Neuronal stem cell (in vitro differentiated cells): ENCODE measurements around the gene PCDH1.

Experiments used
- DNase-seq: peaks from one replicate; pipeline ENCODE4 v3.0.0-alpha.2; 2013; ENCODE audit warnings: low spot score
- H2AFZ ChIP-seq: one replicate; pipeline ENCODE4 v1.6.1; 2013; ENCODE audit warnings: mild to moderate bottlenecking, low read length, inconsistent platforms
- H2AK5ac ChIP-seq: 2 replicates; pipeline ENCODE4 v1.6.1; 2013; ENCODE audit warnings: low read depth, mild to moderate bottlenecking, inconsistent platforms, low read length, moderate library complexity, mixed read lengths
- H2BK120ac ChIP-seq: 2 replicates; pipeline ENCODE4 v1.6.1; 2013; ENCODE audit warnings: low read depth, mild to moderate bottlenecking, inconsistent platforms, low read length, moderate library complexity, mixed read lengths
- H2BK12ac ChIP-seq: one replicate; pipeline ENCODE4 v1.6.1; 2013; ENCODE audit warnings: low read length, inconsistent platforms
- H2BK15ac ChIP-seq: 2 replicates; pipeline ENCODE4 v1.6.1; 2013; ENCODE audit warnings: mild to moderate bottlenecking, low read length, inconsistent platforms, mixed read lengths
- H2BK5ac ChIP-seq: one replicate; pipeline ENCODE4 v1.6.1; 2013; ENCODE audit warnings: inconsistent platforms, mild to moderate bottlenecking, low read length, moderate library complexity
- H3K14ac ChIP-seq: one replicate; pipeline ENCODE4 v1.6.1; 2013; ENCODE audit warnings: low read length, inconsistent platforms
- H3K18ac ChIP-seq: 2 replicates; pipeline ENCODE4 v1.6.1; 2013; ENCODE audit warnings: low read length, inconsistent platforms
- H3K23ac ChIP-seq: 2 replicates; pipeline ENCODE4 v1.6.1; 2013; ENCODE audit warnings: low read depth, mild to moderate bottlenecking, mixed read lengths, low read length, inconsistent platforms; ENCODE audit not compliant: poor library complexity
- H3K27ac ChIP-seq: replicated peaks from 3 replicates; pipeline ENCODE4 v1.5.1; 2013; ENCODE audit warnings: low read length, inconsistent platforms
- H3K27me3 ChIP-seq, 3 experiments: 2 replicates each; pipeline ENCODE4 v1.6.1; 2013; ENCODE audit warnings: low read length in 3 of 3, mild to moderate bottlenecking in 2 of 3, inconsistent platforms in 1 of 3, low read depth in 1 of 3, mixed read lengths in 1 of 3, moderate library complexity in 1 of 3; ENCODE audit not compliant: control insufficient read depth in 3 of 3, insufficient read depth in 3 of 3
- H3K36me3 ChIP-seq, 2 donors: replicated peaks in 1 of 2; 2 replicates each; pipeline ENCODE4 v1.6.1; 2013; ENCODE audit warnings: low read length in 2 of 2; ENCODE audit not compliant: control insufficient read depth in 2 of 2, insufficient read depth in 2 of 2
- H3K4ac ChIP-seq: 2 replicates; pipeline ENCODE4 v1.6.1; 2013; ENCODE audit warnings: inconsistent platforms, mild to moderate bottlenecking, low read length, moderate library complexity
- H3K4me1 ChIP-seq, 2 donors: 1 replicate in 1 of 2; 2 replicates in 1 of 2; pipeline ENCODE4 v1.6.1; 2013; ENCODE audit warnings: low read length in 2 of 2, low read depth in 1 of 2; ENCODE audit not compliant: control insufficient read depth in 2 of 2, insufficient read depth in 1 of 2
- H3K4me2 ChIP-seq: one replicate; pipeline ENCODE4 v1.6.1; 2013; ENCODE audit warnings: mild to moderate bottlenecking, low read length, inconsistent platforms; ENCODE audit not compliant: insufficient read depth, poor library complexity, severe bottlenecking
- H3K4me3 ChIP-seq, 2 donors: 2 replicates each; pipeline ENCODE4 v1.5.1; 2013; ENCODE audit warnings: low read length in 2 of 2, mild to moderate bottlenecking in 2 of 2, inconsistent platforms in 1 of 2, moderate library complexity in 1 of 2
- H3K79me1 ChIP-seq: one replicate; pipeline ENCODE4 v1.6.1; 2013; ENCODE audit warnings: low read depth, mild to moderate bottlenecking, inconsistent platforms, low read length, moderate library complexity
- H3K9ac ChIP-seq: one replicate; pipeline ENCODE4 v1.6.1; 2013; ENCODE audit warnings: mild to moderate bottlenecking, low read depth, low read length, inconsistent platforms; ENCODE audit not compliant: poor library complexity
- H3K9me3 ChIP-seq, 2 donors: replicated peaks in 1 of 2; 2 replicates each; pipeline versions ENCODE3 to v1.6.1; 2013; ENCODE audit warnings: low read length in 2 of 2, mild to moderate bottlenecking in 2 of 2, inconsistent platforms in 1 of 2, low read depth in 1 of 2, mixed read lengths in 1 of 2, moderate library complexity in 1 of 2; ENCODE audit not compliant: control insufficient read depth in 2 of 2, insufficient read depth in 1 of 2
- H4K8ac ChIP-seq: one replicate; pipeline ENCODE4 v1.6.1; 2013; ENCODE audit warnings: low read depth, mild to moderate bottlenecking, inconsistent platforms, low read length, moderate library complexity
- H4K91ac ChIP-seq: one replicate; pipeline ENCODE4 v1.6.1; 2013; ENCODE audit warnings: low read length, low read depth, mild to moderate bottlenecking, inconsistent platforms; ENCODE audit not compliant: poor library complexity
- WGBS, 2 donors: extraction: QIAGEN DNeasy Blood & Tissue Kit; methylation state at CpG; one replicate each; pipeline ENCODE4 v1.1.7; 2013; ENCODE audit warnings: missing lambda C conversion rate in 2 of 2, mixed read lengths in 1 of 2; ENCODE audit not compliant: insufficient read length in 2 of 2, insufficient replicate concordance in 1 of 2; ENCODE audit errors: extremely low coverage in 2 of 2; 5-methylcytosine and 5-hydroxymethylcytosine counted together

The PCDH1 gene

GRCh38 chr5:141881886-141882285 lies 3.7 kb upstream of the PCDH1 start:
- Histone ChIP-seq H2AK5ac (no peak overlapping the region), H2BK120ac (no peak overlapping the region), H3K23ac (no peak overlapping the region), H3K4me1 (peaks cover 39 to 51% of the 10 kb centered on the region in 2 donors), H2BK15ac (no peak overlapping the region), H2BK5ac (no peak overlapping the region), H3K18ac (no peak overlapping the region), H3K27ac (no peak overlapping the region), H3K4me3 (peak overlapping the region in 1 of 2 donors; percentile 13), H2BK12ac (no peak overlapping the region), H3K14ac (no peak overlapping the region), H3K27me3 (peaks cover 0 to 9% (median 0%) of the 10 kb centered on the region in 3 experiments), H3K4ac (no peak overlapping the region), H4K91ac (no peak overlapping the region), H3K36me3 (no peaks in the 10 kb centered on the region), H3K9ac (no peak overlapping the region), H3K4me2 (no peak overlapping the region), H3K9me3 (no peaks in the 10 kb centered on the region), H2AFZ (peak overlapping the region; percentile 14), H4K8ac (no peak overlapping the region), H3K79me1 (peaks cover 9% of the 10 kb centered on the region)
- WGBS, 2 donors = no CpG with 5 or more reads among the region's 4 CpGs
- no peak for DNase-seq

- no CpG with 5 or more reads among the region's 8 CpGs for WGBS, 2 donors
- H3K23ac ChIP-seq = no peak overlapping the region
- no peak overlapping the region for H2BK15ac ChIP-seq
- H2BK120ac ChIP-seq = no peak overlapping the region
- H3K9me3 ChIP-seq = no peaks in the 10 kb centered on the region
- DNase-seq = no peak
- H3K18ac ChIP-seq = no peak overlapping the region
- no peak overlapping the region for H3K4me2 ChIP-seq
- H2BK12ac ChIP-seq = no peak overlapping the region
- H2BK5ac ChIP-seq = no peak overlapping the region
- no peak overlapping the region for H3K4ac ChIP-seq
- peaks cover 0 to 9% (median 0%) of the 10 kb centered on the region in 3 experiments for H3K27me3 ChIP-seq
- H3K9ac ChIP-seq = no peak overlapping the region
- H3K36me3 ChIP-seq = no peaks in the 10 kb centered on the region
- H3K4me1 ChIP-seq = peaks cover 39 to 54% of the 10 kb centered on the region in 2 donors
- H4K91ac ChIP-seq = no peak overlapping the region
- H2AFZ ChIP-seq = peak overlapping the region; percentile 14
- H3K79me1 ChIP-seq = peaks cover 12% of the 10 kb centered on the region
- no peak overlapping the region for H3K27ac ChIP-seq
- H2AK5ac ChIP-seq = no peak overlapping the region
- no peak overlapping the region for H4K8ac ChIP-seq
- H3K4me3 ChIP-seq = peak overlapping the region in 1 of 2 donors; percentile 13
- H3K14ac ChIP-seq = no peak overlapping the region
Observed at GRCh38 chr5:141880961-141881801, 3.0 kb upstream of the PCDH1 start.

- no peaks in the 10 kb centered on the region for H3K36me3 ChIP-seq
- no CpG with 5 or more reads among the region's 7 CpGs for WGBS, 2 donors
Observed at GRCh38 chr5:141879941-141880738, 1.9 kb upstream of the PCDH1 start.

GRCh38 chr5:141879426-141879759 lies 1.2 kb upstream of the PCDH1 start:
- Histone ChIP-seq H3K9ac (no peak overlapping the region), H3K4me1 (peaks cover 46 to 57% of the 10 kb centered on the region in 2 donors), H2BK12ac (no peak overlapping the region), H4K91ac (no peak overlapping the region), H3K23ac (no peak overlapping the region), H3K14ac (no peak overlapping the region), H3K79me1 (peaks cover 12% of the 10 kb centered on the region), H2AK5ac (peak overlapping the region; percentile 53), H2AFZ (peak overlapping the region; percentile 3), H3K18ac (no peak overlapping the region), H2BK15ac (no peak overlapping the region), H2BK120ac (no peak overlapping the region), H4K8ac (no peak overlapping the region), H3K4ac (no peak overlapping the region), H2BK5ac (no peak overlapping the region), H3K36me3 (no peaks in the 10 kb centered on the region), H3K9me3 (no peaks in the 10 kb centered on the region), H3K27ac (no peak overlapping the region), H3K4me2 (no peak overlapping the region), H3K4me3 (no peak overlapping the region), H3K27me3 (peaks cover 0 to 9% (median 0%) of the 10 kb centered on the region in 3 experiments)
- DNase-seq = no peak
- WGBS, 2 donors = no CpG with 5 or more reads among the region's 2 CpGs

More at GRCh38 chr5:141879941-141880738, 1.9 kb upstream of the PCDH1 start:
- Histone ChIP-seq H3K4me2 (no peak overlapping the region), H2AFZ (peak overlapping the region; percentile 3), H3K18ac (peak overlapping the region; percentile 7), H4K91ac (no peak overlapping the region), H3K9me3 (no peaks in the 10 kb centered on the region), H3K4me3 (no peak overlapping the region), H2BK15ac (peak overlapping the region; percentile 35), H2BK12ac (no peak overlapping the region), H4K8ac (no peak overlapping the region), H3K9ac (no peak overlapping the region), H3K79me1 (peaks cover 12% of the 10 kb centered on the region), H3K4ac (no peak overlapping the region), H2AK5ac (peak overlapping the region; percentile 53), H3K27me3 (peaks cover 0 to 9% (median 0%) of the 10 kb centered on the region in 3 experiments), H2BK5ac (no peak overlapping the region), H3K27ac (no peak overlapping the region), H3K23ac (no peak overlapping the region), H3K14ac (no peak overlapping the region), H2BK120ac (no peak overlapping the region), H3K4me1 (peaks cover 41 to 55% of the 10 kb centered on the region in 2 donors)
- DNase-seq = no peak
